HepG2 (cell line): Measurements from ENCODE around the gene USP5. TPM values are rescaled to one million over a fixed set of nuclear protein-coding genes. Genes with fewer than 3 reads are reported as not detected.
A peak's percentile ranks its signal among the peaks of the same experiment; 100 is the strongest.

ENCODE experiments used
- CBX5 ChIP-seq: sonication (generic); formaldehyde crosslinking; IDR thresholded peaks from 2 replicates; pipeline ENCODE4 v1.4.0; 2020; ENCODE audit warnings: missing genetic modification reagents, borderline replicate concordance
- ELF3 ChIP-seq: IDR thresholded peaks from 2 replicates; pipeline ENCODE4 v1.6.1; 2016; ENCODE audit warnings: missing genetic modification reagents, missing compliant biosample characterization
- ERF ChIP-seq: IDR thresholded peaks from 2 replicates; pipeline ENCODE4 v1.6.1; 2018; ENCODE audit warnings: missing biosample characterization, missing genetic modification reagents
- FOXK2 ChIP-seq: fragments of 450-650 bp; IDR thresholded peaks from 2 replicates; pipeline ENCODE4 v1.6.1; 2016
- HDAC2 ChIP-seq: sonication (generic); formaldehyde crosslinking; IDR thresholded peaks from 2 replicates; pipeline ENCODE4 v1.4.0; 2020; ENCODE audit warnings: missing genetic modification reagents
- MED8 ChIP-seq: sonication (generic); formaldehyde crosslinking; IDR thresholded peaks from 2 replicates; pipeline ENCODE4 v1.8.1; 2023; ENCODE audit warnings: mild to moderate bottlenecking, missing genetic modification reagents; ENCODE audit not compliant: insufficient replicate concordance
- MIXL1 ChIP-seq: IDR thresholded peaks from 2 replicates; pipeline ENCODE4 v1.6.1; 2016
- TIGD3 ChIP-seq: sonication (generic); formaldehyde crosslinking; IDR thresholded peaks from 2 replicates; pipeline ENCODE4 v1.5.1; 2020; ENCODE audit warnings: mild to moderate bottlenecking, missing genetic modification reagents, borderline replicate concordance
- ZBTB39 ChIP-seq: sonication (generic); formaldehyde crosslinking; IDR thresholded peaks from 2 replicates; pipeline ENCODE4 v1.5.0; 2020; ENCODE audit warnings: missing genetic modification reagents
- ZNF280D ChIP-seq: sonication (generic); formaldehyde crosslinking; IDR thresholded peaks from 2 replicates; pipeline ENCODE4 v1.5.1; 2020; ENCODE audit warnings: mild to moderate bottlenecking, missing genetic modification reagents
- ZNF451 ChIP-seq: sonication (generic); formaldehyde crosslinking; IDR thresholded peaks from 2 replicates; pipeline ENCODE4 v1.5.0; 2020; ENCODE audit warnings: mild to moderate bottlenecking, missing genetic modification reagents
- ZNF788 ChIP-seq: sonication (generic); formaldehyde crosslinking; IDR thresholded peaks from 2 replicates; pipeline ENCODE4 v1.5.0; 2020; ENCODE audit warnings: mild to moderate bottlenecking, missing genetic modification reagents, borderline replicate concordance
- polyA plus RNA-seq, 8 experiments: library from polyadenylated mRNA; depleted of rRNA in 3 of 8; stranded (reverse) in 7 of 8; unstranded in 1 of 8; fragments of >200 nt; fragmentation: Illumina TruSeq in 4 of 8; extraction: Trizol in 4 of 8; gene quantifications; 2 replicates each; pipeline versions ENCODE4 v1.2.1 to v1.2.3, GENCODE V29; 2011 to 2016; ENCODE audit warnings: low read depth in 4 of 8, missing spikeins in 1 of 8, mixed read lengths in 1 of 8; ENCODE audit not compliant: insufficient read depth in 1 of 8
- total RNA-seq, 5 experiments: library from RNA; depleted of rRNA; stranded (reverse); fragments of >200 nt; fragmentation: Illumina TruSeq; extraction: Trizol; gene quantifications; 2 replicates each; pipeline ENCODE4 v1.2.3, GENCODE V29; 2016; ENCODE audit warnings: low read depth in 1 of 5
- TF ChIP-seq, protein P1 (sequence below): sonication (generic); formaldehyde crosslinking; IDR thresholded peaks from 2 replicates; pipeline ENCODE4 v1.5.0; 2020; ENCODE audit warnings: mild to moderate bottlenecking, missing genetic modification reagents, borderline replicate concordance

USP5 gene
- total and polyA plus RNA-seq, 2 of the 13 experiments (the other 11 are each of a cell fraction or from before 2014, with no cell fraction given) = 39.6 to 56.0 TPM

GRCh38 chr12:6873094-6874014, 21.4 kb downstream of the USP5 start, which contains the start of gene SPSB2 (continued):
- TF ChIP-seq ZNF280D (CRISPR knock-in tag) (no peak; the same call in 1 of the 2 replicates), ERF (CRISPR knock-in tag) (peak; percentile 50), ZNF788 (CRISPR knock-in tag) (peak; percentile 26; the same call in 1 of the 2 replicates), ZBTB39 (CRISPR knock-in tag) (no peak), ZNF451 (CRISPR knock-in tag) (no peak), CBX5 (CRISPR knock-in tag) (no peak), FOXK2 (no peak), ELF3 (CRISPR knock-in tag) (peak; percentile 65), MIXL1 (no peak), MED8 (peak; percentile 13), HDAC2 (CRISPR knock-in tag) (peak; percentile 59), TIGD3 (CRISPR knock-in tag) (no peak)
- TF ChIP-seq, protein P1, sequence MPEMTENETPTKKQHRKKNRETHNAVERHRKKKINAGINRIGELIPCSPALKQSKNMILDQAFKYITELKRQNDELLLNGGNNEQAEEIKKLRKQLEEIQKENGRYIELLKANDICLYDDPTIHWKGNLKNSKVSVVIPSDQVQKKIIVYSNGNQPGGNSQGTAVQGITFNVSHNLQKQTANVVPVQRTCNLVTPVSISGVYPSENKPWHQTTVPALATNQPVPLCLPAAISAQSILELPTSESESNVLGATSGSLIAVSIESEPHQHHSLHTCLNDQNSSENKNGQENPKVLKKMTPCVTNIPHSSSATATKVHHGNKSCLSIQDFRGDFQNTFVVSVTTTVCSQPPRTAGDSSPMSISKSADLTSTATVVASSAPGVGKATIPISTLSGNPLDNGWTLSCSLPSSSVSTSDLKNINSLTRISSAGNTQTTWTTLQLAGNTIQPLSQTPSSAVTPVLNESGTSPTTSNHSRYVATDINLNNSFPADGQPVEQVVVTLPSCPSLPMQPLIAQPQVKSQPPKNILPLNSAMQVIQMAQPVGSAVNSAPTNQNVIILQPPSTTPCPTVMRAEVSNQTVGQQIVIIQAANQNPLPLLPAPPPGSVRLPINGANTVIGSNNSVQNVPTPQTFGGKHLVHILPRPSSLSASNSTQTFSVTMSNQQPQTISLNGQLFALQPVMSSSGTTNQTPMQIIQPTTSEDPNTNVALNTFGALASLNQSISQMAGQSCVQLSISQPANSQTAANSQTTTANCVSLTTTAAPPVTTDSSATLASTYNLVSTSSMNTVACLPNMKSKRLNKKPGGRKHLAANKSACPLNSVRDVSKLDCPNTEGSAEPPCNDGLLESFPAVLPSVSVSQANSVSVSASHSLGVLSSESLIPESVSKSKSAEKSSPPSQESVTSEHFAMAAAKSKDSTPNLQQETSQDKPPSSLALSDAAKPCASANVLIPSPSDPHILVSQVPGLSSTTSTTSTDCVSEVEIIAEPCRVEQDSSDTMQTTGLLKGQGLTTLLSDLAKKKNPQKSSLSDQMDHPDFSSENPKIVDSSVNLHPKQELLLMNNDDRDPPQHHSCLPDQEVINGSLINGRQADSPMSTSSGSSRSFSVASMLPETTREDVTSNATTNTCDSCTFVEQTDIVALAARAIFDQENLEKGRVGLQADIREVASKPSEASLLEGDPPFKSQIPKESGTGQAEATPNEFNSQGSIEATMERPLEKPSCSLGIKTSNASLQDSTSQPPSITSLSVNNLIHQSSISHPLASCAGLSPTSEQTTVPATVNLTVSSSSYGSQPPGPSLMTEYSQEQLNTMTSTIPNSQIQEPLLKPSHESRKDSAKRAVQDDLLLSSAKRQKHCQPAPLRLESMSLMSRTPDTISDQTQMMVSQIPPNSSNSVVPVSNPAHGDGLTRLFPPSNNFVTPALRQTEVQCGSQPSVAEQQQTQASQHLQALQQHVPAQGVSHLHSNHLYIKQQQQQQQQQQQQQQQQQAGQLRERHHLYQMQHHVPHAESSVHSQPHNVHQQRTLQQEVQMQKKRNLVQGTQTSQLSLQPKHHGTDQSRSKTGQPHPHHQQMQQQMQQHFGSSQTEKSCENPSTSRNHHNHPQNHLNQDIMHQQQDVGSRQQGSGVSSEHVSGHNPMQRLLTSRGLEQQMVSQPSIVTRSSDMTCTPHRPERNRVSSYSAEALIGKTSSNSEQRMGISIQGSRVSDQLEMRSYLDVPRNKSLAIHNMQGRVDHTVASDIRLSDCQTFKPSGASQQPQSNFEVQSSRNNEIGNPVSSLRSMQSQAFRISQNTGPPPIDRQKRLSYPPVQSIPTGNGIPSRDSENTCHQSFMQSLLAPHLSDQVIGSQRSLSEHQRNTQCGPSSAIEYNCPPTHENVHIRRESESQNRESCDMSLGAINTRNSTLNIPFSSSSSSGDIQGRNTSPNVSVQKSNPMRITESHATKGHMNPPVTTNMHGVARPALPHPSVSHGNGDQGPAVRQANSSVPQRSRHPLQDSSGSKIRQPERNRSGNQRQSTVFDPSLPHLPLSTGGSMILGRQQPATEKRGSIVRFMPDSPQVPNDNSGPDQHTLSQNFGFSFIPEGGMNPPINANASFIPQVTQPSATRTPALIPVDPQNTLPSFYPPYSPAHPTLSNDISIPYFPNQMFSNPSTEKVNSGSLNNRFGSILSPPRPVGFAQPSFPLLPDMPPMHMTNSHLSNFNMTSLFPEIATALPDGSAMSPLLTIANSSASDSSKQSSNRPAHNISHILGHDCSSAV (CRISPR knock-in tag) = no peak
